HG02970 (cell line): ENCODE results near the gene TENT5C.

ENCODE experiments used
- ATAC-seq: cut with Tn5 transposase; IDR thresholded peaks from one replicate; pipeline ENCODE4 v1.9.1; 2021; ENCODE audit warnings: mild to moderate bottlenecking, moderate library complexity, moderate number of reproducible peaks; ENCODE audit not compliant: unreplicated experiment, low FRiP score

TENT5C gene

GRCh38 chr1:117652421-117652820 is 46.6 kb downstream of the TENT5C start:
- ATAC-seq: no peak

DNA sequence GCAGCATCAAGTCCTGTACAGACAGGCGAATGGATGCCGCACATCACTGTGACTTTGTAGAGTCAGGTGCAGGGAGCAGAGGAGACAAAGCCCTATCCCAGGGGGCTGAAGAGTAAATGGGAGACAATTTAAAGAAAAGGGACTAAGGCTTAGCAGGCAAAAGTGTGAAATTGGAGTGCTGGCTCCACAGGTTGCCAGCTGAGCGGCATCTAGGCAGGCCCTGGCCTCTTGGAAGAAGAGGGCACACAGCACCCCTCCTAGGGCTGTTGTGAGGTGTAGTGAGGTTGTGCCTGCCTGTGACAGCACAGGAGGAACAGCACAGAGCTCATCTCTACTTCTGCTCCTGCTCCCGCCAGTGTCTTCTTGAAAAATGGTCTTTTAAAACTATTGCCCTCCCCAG is 47.3 kb downstream of the TENT5C start:
- ATAC-seq: no peak

- no peak for ATAC-seq
Observed at GRCh38 chr1:117653732-117654492, 48.1 kb downstream of the TENT5C start.

GRCh38 chr1:117654493-117655219 is 48.8 kb downstream of the TENT5C start:
- peak; percentile 82 for ATAC-seq

- ATAC-seq: no peak
Observed at GRCh38 chr1:117655220-117655577, 49.4 kb downstream of the TENT5C start.

DNA sequence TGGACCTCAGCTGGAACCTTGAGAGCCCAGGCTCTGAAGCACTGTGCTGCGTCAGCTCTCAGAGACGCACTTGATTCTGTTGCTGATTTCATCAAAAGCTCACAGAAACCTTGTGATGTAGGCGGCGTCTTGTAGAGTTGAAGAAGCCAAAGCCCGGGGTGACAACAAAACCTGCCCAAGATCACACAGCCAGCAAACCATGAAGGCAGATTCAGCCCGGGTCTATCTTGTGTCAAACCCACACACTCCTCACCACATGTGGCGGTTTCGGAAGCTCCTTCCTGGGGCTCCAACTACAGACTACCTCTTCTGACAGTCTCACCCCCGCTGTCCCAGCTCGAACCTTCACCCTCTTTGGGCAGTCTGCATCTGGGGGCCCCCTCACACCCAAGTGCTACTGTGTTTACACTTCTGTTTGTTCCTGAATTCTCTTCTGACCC is 50.4 kb downstream of the TENT5C start:
- ATAC-seq: no peak

GRCh38 chr1:117657031-117657430 is 51.2 kb downstream of the TENT5C start:
- no peak for ATAC-seq

DNA sequence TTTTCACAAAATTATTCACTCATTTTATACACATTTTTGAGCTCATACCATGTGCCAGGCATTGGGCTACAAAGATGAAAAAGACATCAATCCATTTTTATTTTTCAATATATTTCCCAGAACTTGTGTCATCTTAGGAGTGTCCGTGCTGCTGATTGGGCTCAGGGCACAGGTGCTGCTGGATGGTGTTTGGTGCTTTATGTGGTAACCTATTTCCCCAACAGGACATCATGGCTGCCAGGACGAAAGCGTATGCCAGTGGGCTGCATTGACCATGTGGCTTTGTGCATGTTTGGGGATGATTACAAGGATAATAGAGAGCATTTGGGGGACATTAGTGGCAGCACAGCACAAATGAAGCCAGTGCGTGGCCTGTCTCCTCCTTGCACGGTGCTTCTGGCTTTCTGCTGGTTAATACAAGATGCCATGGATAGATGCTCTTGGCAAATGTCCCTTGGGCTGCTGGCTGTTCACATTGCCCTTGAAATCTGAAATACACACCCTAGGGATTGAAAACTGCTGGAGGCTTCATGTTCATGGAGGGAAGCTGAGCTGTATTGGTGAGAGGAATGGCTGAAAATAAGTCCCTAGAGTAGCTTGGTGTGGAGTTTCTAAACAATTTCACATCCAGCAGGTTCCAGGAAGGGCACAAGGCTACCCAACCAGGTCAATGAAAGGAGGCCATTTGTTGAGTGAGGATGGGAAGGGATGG is 52.3 kb downstream of the TENT5C start:
- ATAC-seq: no peak

DNA sequence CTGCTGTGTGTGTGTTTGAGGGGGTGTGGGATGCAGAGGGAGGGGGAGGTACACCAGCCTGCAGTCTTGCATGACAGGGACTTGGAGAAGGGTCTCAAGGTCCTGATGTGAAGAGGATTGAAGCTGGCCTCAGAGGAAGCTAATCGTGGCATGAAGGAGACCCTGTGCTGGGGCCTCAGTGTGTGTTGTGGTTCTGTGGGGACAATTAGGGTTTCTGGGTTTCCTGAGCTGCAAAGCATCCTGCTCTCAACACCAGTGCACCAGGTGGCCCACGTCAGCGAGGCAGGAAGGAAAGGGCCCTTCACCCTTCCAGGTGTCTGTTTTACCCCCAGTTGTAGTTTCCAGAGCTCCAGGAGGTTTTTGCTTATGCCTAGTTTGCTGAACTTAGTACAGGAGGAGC is 52.8 kb downstream of the TENT5C start:
- ATAC-seq: no peak

DNA sequence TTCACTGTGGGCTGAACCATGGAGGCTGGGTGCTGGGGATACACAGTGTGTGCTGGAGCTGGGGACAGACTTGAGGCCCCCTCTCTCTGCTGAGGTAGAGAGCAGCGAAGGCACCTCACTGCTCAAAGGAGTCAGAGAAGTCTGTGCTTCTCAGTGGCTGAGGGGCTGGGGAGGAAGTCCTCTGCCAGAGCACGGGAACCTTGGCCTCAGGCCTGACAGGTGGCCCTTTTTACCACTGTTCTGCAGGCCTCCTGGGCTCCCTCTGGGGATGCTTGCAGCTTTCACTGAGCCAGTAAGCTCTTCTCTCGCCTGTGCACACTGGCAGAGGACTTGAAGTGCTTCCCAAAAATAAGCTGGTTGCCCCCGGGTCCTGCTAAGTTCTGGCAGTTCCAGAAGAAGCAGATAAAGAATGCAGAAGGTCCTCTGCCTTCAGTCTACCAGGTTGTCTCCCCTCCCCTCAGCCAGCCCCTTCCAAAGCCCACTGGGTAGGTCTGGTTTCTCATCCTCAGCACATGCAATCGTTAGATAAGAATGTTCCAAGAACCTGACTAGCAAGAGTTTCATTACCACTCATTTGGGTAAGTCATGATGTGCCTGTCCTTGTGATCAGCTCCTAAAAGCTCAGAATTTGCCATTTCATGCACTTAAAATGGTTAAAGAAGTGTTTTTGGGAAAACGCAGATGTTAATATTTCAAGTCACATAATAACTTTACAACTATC is 53.9 kb downstream of the TENT5C start:
- no peak for ATAC-seq

GRCh38 chr1:117660271-117660965 is 54.6 kb downstream of the TENT5C start:
- no peak for ATAC-seq

DNA sequence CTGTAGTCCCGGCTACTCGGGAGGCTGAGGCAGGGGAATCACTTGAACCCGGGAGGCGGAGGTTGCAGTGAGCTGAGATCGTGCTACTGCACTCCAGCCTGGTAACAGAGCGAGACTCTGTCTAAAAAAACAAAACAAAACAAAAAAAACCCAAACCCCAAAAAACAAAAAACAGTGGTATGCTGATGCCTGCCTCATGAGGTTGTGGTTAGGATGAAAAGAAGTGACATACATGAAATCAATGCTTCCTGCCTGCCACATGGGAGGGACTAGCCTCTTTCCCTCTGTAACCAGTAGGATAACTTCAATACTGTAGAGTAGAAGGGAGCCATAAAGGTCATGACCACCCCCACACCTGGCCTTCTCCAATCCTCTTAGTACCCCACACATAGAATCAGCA is 55.2 kb downstream of the TENT5C start:
- no peak for ATAC-seq

DNA sequence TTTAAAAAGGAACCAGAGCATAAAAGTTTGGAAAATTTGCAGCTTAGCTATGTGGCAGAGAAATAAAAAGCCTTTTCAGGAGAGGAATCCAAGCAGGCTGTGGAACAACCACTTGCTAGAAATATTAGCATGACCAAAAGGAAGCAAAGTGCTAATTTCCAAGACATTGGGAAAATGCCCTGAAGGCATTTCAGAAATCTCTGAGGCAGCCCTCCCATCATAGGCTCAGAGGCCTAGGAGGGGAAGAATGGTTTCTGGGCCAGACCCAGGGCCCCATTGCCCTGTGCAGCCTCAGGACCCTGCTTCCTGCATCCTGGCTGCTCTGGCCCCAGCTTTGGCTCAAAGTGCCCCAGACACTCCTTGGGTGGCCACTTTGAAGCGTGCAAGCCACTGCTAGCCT is 56.8 kb downstream of the TENT5C start:
- no peak for ATAC-seq

GRCh38 chr1:117663156-117663902 is 57.5 kb downstream of the TENT5C start:
- no peak for ATAC-seq

DNA sequence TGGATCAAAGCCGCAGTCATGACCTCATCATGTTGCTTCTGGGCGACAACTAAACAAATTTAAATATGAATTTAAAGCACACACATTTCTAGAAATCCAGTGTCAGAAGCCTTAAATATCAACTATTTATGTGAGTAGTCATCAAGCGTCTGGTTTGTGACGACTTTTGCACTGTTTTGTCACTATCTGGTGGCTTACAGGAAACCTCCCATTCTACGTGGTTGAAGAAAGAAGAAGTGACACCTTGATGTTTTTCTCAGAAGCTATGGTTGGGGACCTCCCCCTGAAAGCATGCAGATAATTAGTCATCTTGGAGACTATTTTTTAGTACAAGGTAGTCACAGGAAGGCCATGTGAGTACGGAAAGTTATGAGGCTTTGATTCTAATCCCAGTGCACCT is 58.5 kb downstream of the TENT5C start:
- ATAC-seq: peak; percentile 93

DNA sequence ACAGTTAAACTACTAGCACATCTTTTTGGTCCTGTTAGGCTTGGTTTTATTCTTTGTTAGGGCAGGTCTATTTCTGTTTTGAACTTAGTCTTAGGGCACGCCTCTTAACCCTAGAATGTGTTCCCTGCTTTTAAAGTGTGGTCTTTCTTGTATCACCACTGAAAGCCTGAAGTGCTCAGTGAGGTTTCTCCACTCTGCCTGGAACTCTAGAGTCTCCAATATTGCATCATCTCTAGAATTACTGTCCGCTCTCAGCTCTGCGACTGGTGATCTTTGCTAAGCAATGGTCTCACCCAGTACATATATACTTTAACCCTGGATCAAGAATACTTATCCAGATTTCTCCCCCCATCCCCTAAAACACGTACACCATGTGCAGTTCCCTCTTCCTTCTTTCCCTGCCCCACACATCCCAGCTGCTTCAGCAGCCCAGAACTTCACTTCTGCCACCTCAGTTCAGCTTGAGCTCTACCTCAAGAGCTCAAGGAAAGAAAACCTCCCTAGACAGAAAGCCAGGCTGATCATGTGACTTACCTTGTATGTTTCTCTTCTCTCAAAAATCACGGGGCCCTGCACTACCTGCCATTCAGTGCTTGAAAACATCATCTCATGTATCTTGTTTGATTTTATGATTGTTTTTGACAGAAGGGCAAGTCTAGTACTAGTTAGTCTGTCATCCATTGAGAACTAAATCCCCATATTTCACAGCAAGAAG is 59.9 kb downstream of the TENT5C start:
- ATAC-seq: no peak

DNA sequence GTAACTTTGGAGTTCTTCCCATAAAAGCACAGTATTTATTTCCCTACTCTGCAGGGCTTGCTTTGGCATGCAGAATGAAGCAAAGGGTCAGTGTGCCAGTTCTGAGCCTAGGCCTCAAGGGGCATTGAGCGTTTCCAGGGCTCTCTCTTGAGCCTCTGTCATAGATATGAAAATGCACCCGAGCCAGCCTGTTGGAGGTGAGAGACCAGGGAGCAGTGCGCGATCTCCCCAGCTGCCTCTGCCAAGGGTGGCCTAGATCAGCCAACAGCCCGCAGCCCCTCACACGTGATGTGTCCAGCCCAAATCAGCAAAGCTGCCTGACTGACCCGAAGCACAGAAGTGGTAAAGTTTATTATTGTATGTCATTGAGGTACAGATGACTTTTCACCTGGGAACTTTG is 63.7 kb downstream of the TENT5C start:
- ATAC-seq: no peak

DNA sequence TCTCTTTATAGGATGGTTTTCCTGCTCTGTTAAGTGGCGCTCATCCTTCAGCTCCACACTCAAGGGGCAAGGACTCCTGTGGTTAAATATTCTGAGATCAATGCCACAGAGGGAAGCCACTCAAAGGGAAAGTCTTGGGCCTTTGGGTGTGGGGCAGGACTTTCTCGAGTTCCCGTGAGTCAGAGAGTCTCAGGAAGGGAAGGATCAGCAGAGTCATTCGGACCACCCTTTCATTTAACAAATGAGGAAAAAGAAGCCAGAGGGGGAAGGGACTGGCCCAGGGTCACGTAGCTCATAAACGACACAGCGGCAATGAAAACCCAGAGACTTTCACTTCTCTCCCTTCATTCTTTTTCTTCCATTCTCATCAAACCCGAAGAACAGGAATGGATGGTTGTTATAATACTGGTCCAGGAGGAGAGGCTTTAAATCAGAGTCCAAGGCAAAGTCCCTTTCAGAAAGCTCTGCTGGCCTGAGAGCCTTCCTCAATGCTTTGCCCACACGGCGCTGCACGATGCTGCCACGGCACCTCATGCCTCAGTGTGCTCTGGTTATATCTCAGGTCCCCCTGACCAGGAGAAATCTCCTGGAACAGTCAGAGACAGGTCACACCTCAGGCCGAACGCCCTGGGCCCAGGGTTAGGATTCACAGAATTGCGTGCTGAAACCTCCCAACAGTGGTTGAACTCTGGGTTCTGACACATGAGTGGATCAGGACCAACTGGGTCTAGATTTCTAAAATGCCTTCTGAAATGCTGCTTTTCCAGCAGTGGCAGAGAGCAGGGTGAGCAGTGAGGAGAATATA is 65.3 kb downstream of the TENT5C start:
- no peak for ATAC-seq
